Measurements from ENCODE around the gene LBX1. TPM values are rescaled to one million over a fixed set of nuclear protein-coding genes. Genes with fewer than 3 reads are reported as not detected.

The LBX1 gene
- total RNA-seq, 2 experiments from 2014 or later = not detected

GRCh38 chr10:101270763-101271162, 41.5 kb upstream of the LBX1 start:
- POLR2A ChIA-PET = no interaction called here
- TF ChIP-seq CTCF (conservative IDR thresholded peaks at IDR 0.05; ENCODE audit: low read length) (no peak), EZH2phosphoT487 (IDR thresholded peaks at IDR 0.05; ENCODE audit: borderline replicate concordance, low read depth, low read length) (no peak)
- Histone ChIP-seq H3K27ac (ENCODE audit: low read depth, low read length, poor library complexity, severe bottlenecking) (no peak overlapping the region), H3K79me2 (ENCODE audit: insufficient read depth, low read depth, low read length) (no peaks in the 10 kb centered on the region), H3K4me2 (ENCODE audit: low read length) (no peak overlapping the region), H3K36me3 (ENCODE audit: insufficient read depth, low read length) (no peaks in the 10 kb centered on the region), H3K4me3 (ENCODE audit: low read depth, low read length, poor library complexity, severe bottlenecking) (no peak overlapping the region), H3K4me1 (ENCODE audit: insufficient read depth, low read length, poor library complexity, severe bottlenecking) (no peaks in the 10 kb centered on the region), H4K20me1 (ENCODE audit: insufficient read depth, low read length) (no peaks in the 10 kb centered on the region), H3K9me3 (ENCODE audit: low read length) (no peaks in the 10 kb centered on the region), H2AFZ (ENCODE audit: low read length) (no peak overlapping the region), H3K9me2 (ENCODE audit: insufficient read depth, low read length) (no peaks in the 10 kb centered on the region)
- CTCF ChIA-PET (ENCODE audit: unreplicated experiment) = no interaction called here
- intact Hi-C loops (cut with micrococcal nuclease; ENCODE audit: unreplicated experiment) = no loop called here
- no TSS peak for BruUV-seq (replicated peaks)
- DNase-seq (ENCODE audit: low spot score) = no peak

GRCh38 chr10:101267776-101268175, 38.5 kb upstream of the LBX1 start:
- no peaks in the 10 kb centered on the region for H3K79me2 ChIP-seq (ENCODE audit: insufficient read depth, low read depth, low read length)
- intact Hi-C loops (cut with micrococcal nuclease; ENCODE audit: unreplicated experiment) = no loop called here
- H3K4me3 ChIP-seq (ENCODE audit: low read depth, low read length, poor library complexity, severe bottlenecking) = no peak overlapping the region
- H3K4me1 ChIP-seq (ENCODE audit: insufficient read depth, low read length, poor library complexity, severe bottlenecking) = no peaks in the 10 kb centered on the region
- H4K20me1 ChIP-seq (ENCODE audit: insufficient read depth, low read length) = no peaks in the 10 kb centered on the region
- CTCF ChIA-PET (ENCODE audit: unreplicated experiment) = no interaction called here
- no TSS peak for BruUV-seq (replicated peaks)
- no peaks in the 10 kb centered on the region for H3K9me2 ChIP-seq (ENCODE audit: insufficient read depth, low read length)
- POLR2A ChIA-PET = no interaction called here
- no peak overlapping the region for H2AFZ ChIP-seq (ENCODE audit: low read length)
- H3K36me3 ChIP-seq (ENCODE audit: insufficient read depth, low read length) = no peaks in the 10 kb centered on the region
- DNase-seq (ENCODE audit: low spot score) = no peak
- H3K4me2 ChIP-seq (ENCODE audit: low read length) = no peak overlapping the region
- no peak overlapping the region for H3K27ac ChIP-seq (ENCODE audit: low read depth, low read length, poor library complexity, severe bottlenecking)
- TF ChIP-seq CTCF (conservative IDR thresholded peaks at IDR 0.05; ENCODE audit: low read length) = no peak
- TF ChIP-seq EZH2phosphoT487 (IDR thresholded peaks at IDR 0.05; ENCODE audit: borderline replicate concordance, low read depth, low read length) = no peak
- no peaks in the 10 kb centered on the region for H3K9me3 ChIP-seq (ENCODE audit: low read length)

GRCh38 chr10:101267290-101267680, 38.0 kb upstream of the LBX1 start:
- POLR2A ChIA-PET = no interaction called here
- no peak overlapping the region for H3K4me3 ChIP-seq (ENCODE audit: low read depth, low read length, poor library complexity, severe bottlenecking)
- H3K9me3 ChIP-seq (ENCODE audit: low read length) = no peaks in the 10 kb centered on the region
- TF ChIP-seq EZH2phosphoT487 (IDR thresholded peaks at IDR 0.05; ENCODE audit: borderline replicate concordance, low read depth, low read length) (no peak), CTCF (conservative IDR thresholded peaks at IDR 0.05; ENCODE audit: low read length) (no peak)
- no peak overlapping the region for H3K4me2 ChIP-seq (ENCODE audit: low read length)
- H2AFZ ChIP-seq (ENCODE audit: low read length) = no peak overlapping the region
- intact Hi-C loops (cut with micrococcal nuclease; ENCODE audit: unreplicated experiment) = no loop called here
- BruUV-seq (replicated peaks) = no TSS peak
- no peaks in the 10 kb centered on the region for H3K36me3 ChIP-seq (ENCODE audit: insufficient read depth, low read length)
- no peak for DNase-seq (ENCODE audit: low spot score)
- H3K4me1 ChIP-seq (ENCODE audit: insufficient read depth, low read length, poor library complexity, severe bottlenecking) = no peaks in the 10 kb centered on the region
- no peaks in the 10 kb centered on the region for H3K9me2 ChIP-seq (ENCODE audit: insufficient read depth, low read length)
- no peaks in the 10 kb centered on the region for H3K79me2 ChIP-seq (ENCODE audit: insufficient read depth, low read depth, low read length)
- no peak overlapping the region for H3K27ac ChIP-seq (ENCODE audit: low read depth, low read length, poor library complexity, severe bottlenecking)
- CTCF ChIA-PET (ENCODE audit: unreplicated experiment) = no interaction called here
- H4K20me1 ChIP-seq (ENCODE audit: insufficient read depth, low read length) = no peaks in the 10 kb centered on the region

Data from OCI-LY7 (cell line).